ENCODE measurements around the gene NCAM1. TPM values are rescaled to one million over a fixed set of nuclear protein-coding genes. Genes with fewer than 3 reads are reported as not detected.
A peak's percentile ranks its signal among the peaks of the same experiment; 100 is the strongest.

NCAM1 gene
- total and polyA plus RNA-seq, 2 experiments from 2014 or later = 0.76 to 1.6 TPM

GRCh38 chr11:113112307-113112706 is 151.1 kb downstream of the NCAM1 start (continued):
- TF ChIP-seq NANOG (IDR thresholded peaks at IDR 0.05; ENCODE audit: borderline replicate concordance) = no peak
- TF ChIP-seq ZNF114 (CRISPR knock-in tag; IDR thresholded peaks at IDR 0.05) = no peak
- no peak for TF ChIP-seq POLR2AphosphoS5 (IDR thresholded peaks at IDR 0.05; ENCODE audit: low read depth)

- H2AFZ ChIP-seq = no peak overlapping the region
- Mint-ChIP-seq H3K4me3 (no peak overlapping the region), H3K27ac (no peak overlapping the region), H3K9me3 (no peaks in the 10 kb centered on the region), H3K27me3 (ENCODE audit: insufficient read depth, low read depth, poor library complexity) (peaks cover under 1% of the 10 kb centered on the region), H3K4me1 (peaks cover 3% of the 10 kb centered on the region; the same call in 2 of the 3 replicates), H3K36me3 (ENCODE audit: low read depth) (no peaks in the 10 kb centered on the region)
- no peak overlapping the region for H3K27ac ChIP-seq (ENCODE audit: low read depth)
- H3K79me2 ChIP-seq (replicated peaks; ENCODE audit: insufficient read depth) = no peaks in the 10 kb centered on the region
- no peaks in the 10 kb centered on the region for H4K20me1 ChIP-seq (replicated peaks; ENCODE audit: insufficient read depth)
- ATAC-seq (peak; percentile 100), DNase-seq (ENCODE audit: low spot score) (peak; percentile 67)
- H3K4me1 ChIP-seq (ENCODE audit: insufficient read depth) = no peaks in the 10 kb centered on the region
- TF ChIP-seq, protein P1, sequence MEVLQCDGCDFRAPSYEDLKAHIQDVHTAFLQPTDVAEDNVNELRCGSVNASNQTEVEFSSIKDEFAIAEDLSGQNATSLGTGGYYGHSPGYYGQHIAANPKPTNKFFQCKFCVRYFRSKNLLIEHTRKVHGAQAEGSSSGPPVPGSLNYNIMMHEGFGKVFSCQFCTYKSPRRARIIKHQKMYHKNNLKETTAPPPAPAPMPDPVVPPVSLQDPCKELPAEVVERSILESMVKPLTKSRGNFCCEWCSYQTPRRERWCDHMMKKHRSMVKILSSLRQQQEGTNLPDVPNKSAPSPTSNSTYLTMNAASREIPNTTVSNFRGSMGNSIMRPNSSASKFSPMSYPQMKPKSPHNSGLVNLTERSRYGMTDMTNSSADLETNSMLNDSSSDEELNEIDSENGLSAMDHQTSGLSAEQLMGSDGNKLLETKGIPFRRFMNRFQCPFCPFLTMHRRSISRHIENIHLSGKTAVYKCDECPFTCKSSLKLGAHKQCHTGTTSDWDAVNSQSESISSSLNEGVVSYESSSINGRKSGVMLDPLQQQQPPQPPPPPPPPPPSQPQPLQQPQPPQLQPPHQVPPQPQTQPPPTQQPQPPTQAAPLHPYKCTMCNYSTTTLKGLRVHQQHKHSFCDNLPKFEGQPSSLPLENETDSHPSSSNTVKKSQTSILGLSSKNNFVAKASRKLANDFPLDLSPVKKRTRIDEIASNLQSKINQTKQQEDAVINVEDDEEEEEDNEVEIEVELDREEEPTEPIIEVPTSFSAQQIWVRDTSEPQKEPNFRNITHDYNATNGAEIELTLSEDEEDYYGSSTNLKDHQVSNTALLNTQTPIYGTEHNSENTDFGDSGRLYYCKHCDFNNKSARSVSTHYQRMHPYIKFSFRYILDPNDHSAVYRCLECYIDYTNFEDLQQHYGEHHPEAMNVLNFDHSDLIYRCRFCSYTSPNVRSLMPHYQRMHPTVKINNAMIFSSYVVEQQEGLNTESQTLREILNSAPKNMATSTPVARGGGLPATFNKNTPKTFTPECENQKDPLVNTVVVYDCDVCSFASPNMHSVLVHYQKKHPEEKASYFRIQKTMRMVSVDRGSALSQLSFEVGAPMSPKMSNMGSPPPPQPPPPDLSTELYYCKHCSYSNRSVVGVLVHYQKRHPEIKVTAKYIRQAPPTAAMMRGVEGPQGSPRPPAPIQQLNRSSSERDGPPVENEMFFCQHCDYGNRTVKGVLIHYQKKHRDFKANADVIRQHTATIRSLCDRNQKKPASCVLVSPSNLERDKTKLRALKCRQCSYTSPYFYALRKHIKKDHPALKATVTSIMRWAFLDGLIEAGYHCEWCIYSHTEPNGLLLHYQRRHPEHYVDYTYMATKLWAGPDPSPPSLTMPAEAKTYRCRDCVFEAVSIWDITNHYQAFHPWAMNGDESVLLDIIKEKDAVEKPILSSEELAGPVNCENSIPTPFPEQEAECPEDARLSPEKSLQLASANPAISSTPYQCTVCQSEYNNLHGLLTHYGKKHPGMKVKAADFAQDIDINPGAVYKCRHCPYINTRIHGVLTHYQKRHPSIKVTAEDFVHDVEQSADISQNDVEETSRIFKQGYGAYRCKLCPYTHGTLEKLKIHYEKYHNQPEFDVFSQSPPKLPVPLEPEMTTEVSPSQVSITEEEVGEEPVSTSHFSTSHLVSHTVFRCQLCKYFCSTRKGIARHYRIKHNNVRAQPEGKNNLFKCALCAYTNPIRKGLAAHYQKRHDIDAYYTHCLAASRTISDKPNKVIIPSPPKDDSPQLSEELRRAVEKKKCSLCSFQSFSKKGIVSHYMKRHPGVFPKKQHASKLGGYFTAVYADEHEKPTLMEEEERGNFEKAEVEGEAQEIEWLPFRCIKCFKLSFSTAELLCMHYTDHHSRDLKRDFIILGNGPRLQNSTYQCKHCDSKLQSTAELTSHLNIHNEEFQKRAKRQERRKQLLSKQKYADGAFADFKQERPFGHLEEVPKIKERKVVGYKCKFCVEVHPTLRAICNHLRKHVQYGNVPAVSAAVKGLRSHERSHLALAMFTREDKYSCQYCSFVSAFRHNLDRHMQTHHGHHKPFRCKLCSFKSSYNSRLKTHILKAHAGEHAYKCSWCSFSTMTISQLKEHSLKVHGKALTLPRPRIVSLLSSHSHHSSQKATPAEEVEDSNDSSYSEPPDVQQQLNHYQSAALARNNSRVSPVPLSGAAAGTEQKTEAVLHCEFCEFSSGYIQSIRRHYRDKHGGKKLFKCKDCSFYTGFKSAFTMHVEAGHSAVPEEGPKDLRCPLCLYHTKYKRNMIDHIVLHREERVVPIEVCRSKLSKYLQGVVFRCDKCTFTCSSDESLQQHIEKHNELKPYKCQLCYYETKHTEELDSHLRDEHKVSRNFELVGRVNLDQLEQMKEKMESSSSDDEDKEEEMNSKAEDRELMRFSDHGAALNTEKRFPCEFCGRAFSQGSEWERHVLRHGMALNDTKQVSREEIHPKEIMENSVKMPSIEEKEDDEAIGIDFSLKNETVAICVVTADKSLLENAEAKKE (CRISPR knock-in tag; IDR thresholded peaks at IDR 0.05) = no peak
- peak; percentile 72 to 86 for TF ChIP-seq CTCF (conservative IDR thresholded peaks at IDR 0.05; ENCODE audit: low read depth in 2 of 2)
- no peaks in the 10 kb centered on the region for H3K27me3 ChIP-seq (ENCODE audit: insufficient read depth)
- H3K36me3 ChIP-seq (ENCODE audit: insufficient read depth) = no peaks in the 10 kb centered on the region
- H3F3A ChIP-seq (replicated peaks; ENCODE audit: low read depth) = no peaks in the 10 kb centered on the region
- H3K9me2 ChIP-seq (ENCODE audit: insufficient read depth) = no peaks in the 10 kb centered on the region
- no peak overlapping the region for H3K4me2 ChIP-seq
- no peak overlapping the region for H3K4me3 ChIP-seq
Measured at GRCh38 chr11:113113801-113114704, 152.8 kb downstream of the NCAM1 start.
